ENCODE results near the gene RAC2.

The RAC2 gene

DNA sequence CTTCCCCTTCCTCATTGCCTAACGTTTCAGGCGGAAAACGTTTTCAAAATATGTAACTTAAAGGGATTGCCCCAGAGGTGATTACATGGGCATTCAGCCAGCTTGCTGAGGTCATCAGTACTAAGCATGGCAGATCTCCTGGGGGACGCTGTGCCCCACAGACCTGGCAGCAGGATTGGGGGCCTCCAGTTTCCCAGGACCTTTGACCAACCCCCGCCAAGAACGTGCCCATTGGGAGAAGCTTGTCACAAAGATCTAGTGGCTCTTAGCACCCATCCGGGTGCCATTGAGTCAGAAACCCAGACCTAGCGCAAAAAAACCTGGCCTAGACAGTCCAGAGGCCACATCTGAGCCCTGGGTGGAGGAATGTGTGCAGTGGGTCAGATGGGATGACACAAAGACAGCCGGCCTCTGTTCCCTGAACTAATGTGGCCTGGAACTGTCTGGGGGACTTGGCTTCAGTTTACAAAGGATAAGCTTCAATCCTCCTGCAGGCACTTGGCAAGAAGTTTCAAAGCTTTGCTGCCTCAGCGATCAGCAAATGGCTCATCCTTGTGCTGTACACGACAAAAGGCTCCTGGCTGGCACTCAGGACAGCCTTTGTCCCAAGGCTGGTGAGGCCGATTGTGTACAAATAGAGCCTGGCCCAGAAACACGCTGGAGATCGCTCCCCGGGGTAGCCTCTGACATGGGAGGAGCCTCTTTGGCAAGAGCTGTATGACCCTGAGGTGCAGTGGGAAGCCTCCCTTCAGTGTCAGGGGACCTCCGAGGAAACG lies 65.5 kb downstream of the RAC2 start:
- no peak for DNase-seq (ENCODE audit: extremely low read depth in 1 of 2, low read depth in 1 of 2)

DNA sequence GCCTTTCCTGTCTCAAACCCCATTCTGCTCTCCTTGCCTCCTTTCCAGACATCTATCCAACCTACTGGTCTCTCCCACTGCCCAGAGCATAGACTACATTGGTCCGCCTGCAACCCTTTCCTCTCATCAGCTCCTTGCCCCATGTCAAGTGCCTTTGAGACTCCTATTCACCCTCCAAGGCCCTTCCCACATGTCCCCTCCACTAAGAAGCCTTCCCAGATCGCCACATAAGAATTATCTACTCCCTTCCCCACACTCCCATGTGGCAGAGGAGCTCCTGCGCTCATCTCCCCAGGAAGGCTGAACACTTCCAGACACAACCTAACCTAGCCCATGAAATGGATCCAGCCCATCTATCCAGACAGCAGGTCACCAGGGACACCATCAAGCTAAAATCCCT lies 66.3 kb downstream of the RAC2 start:
- no peak for DNase-seq (ENCODE audit: extremely low read depth in 1 of 2, low read depth in 1 of 2)

DNA sequence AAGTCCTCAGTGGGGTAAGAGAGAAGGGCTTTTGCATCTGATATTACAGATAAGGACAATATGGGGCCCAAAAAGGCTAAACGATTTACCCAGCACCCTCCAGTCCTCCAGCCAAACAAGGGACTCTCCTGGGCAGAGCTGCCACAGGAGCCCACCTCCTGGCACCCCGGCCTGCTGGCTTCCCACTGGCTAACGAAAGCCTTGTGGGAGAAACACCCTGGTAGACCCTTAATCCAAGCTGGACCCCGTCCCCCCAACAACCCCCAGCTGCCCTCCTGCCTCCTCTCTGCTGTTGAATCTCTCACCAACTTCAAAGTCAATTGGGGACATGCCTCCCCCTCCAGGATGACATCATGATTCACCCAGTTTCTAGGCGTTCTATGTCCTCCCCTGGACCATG lies 66.8 kb downstream of the RAC2 start:
- DNase-seq (ENCODE audit: extremely low read depth in 1 of 2, low read depth in 1 of 2), result no peak

DNA sequence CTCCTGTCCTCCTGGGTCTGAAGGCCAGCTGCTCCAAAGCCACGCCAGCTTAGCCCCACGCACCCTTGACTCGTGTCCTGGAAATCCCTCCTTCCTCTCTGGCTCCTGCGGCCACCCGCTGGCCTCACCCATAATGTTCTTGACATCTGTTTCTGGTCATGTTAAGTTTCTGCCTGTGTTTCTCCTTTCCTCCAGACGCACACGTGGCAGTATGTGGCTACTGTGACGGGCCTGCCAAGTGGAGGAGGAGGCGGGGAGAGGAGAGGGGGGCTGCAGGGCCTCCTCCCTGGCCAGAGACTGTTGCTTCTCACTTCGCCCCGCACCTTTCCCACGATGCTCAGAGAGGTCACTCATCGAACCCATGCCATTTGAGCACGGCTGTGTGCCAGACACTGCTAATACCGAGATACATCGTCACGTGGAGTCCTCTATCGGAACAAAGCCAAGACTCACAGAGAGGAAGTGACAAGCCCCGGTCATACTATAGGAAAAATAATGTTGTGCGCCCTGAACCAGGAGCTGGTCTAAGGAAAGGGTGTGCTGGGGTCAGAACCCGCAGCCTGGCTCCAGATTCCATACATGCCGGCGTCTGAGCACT lies 67.5 kb downstream of the RAC2 start:
- no peak for DNase-seq (ENCODE audit: extremely low read depth in 1 of 2, low read depth in 1 of 2)

DNA sequence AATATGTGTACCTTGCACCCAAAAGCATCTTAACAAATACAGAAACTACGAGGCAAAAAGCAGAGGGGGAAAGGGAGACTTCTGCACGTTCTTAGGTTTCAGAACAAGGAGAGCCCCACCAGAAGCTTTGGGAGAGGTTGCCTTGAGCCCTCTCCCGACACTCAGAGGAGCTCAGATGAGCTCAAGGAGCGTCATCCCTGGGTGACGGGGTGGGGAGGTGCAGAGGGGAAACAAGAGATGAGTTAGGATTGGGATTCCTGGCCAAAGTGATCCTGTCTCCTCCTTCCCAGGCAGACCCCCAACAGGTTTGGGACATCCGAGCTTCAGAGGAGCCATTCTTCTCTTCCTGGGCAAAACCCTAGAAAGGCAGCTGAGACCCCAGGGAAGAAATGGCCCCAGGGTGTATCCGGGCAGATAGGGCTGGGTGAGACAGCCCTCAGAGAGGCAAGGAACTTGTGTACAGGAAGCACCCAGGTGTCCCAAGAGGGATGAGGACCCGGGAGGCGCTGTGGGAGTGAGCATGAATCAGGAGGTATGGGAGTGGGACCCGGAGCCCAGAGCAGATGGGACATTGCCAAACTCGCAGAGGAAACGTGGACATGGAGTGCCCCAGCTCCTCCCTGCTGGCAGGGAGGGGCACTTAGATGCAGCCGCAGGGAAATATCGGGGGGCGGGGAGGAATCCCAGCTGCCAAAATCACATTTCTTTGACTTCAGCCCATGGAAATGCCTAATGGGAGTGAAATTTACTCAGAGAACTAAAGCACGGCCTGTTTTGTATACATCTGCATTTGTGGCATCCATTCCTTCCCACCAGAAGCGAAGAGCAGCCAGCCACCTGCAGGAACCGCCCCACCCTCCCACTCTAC lies 68.4 kb downstream of the RAC2 start:
- no peak for DNase-seq (ENCODE audit: extremely low read depth in 1 of 2, low read depth in 1 of 2)
